GM12892 (cell line): ENCODE data around the gene SDK1.

ENCODE experiments used
- DNase-seq: peaks from one replicate; pipeline ENCODE4 v3.0.0; 2011; ENCODE audit not compliant: insufficient read length
- FAIRE-seq: peaks from 2 replicates; lab custom pipeline; 2011; peaks lifted over from hg19 to GRCh38; lab: Jason Lieb, UNC
- POLR2A ChIP-seq: IDR thresholded peaks from 2 replicates; pipeline ENCODE4 v1.6.1; 2011; ENCODE audit warnings: low read depth, low read length, control low read depth
- POLR2AphosphoS5 ChIP-seq: IDR thresholded peaks from 2 replicates; pipeline ENCODE4 v1.6.1; 2011; ENCODE audit warnings: low read depth, low read length, control low read depth
- TAF1 ChIP-seq: IDR thresholded peaks from 2 replicates; pipeline ENCODE4 v1.6.1; 2011; ENCODE audit warnings: low read depth, mild to moderate bottlenecking, control low read depth, low read length, borderline replicate concordance

The SDK1 gene

DNA sequence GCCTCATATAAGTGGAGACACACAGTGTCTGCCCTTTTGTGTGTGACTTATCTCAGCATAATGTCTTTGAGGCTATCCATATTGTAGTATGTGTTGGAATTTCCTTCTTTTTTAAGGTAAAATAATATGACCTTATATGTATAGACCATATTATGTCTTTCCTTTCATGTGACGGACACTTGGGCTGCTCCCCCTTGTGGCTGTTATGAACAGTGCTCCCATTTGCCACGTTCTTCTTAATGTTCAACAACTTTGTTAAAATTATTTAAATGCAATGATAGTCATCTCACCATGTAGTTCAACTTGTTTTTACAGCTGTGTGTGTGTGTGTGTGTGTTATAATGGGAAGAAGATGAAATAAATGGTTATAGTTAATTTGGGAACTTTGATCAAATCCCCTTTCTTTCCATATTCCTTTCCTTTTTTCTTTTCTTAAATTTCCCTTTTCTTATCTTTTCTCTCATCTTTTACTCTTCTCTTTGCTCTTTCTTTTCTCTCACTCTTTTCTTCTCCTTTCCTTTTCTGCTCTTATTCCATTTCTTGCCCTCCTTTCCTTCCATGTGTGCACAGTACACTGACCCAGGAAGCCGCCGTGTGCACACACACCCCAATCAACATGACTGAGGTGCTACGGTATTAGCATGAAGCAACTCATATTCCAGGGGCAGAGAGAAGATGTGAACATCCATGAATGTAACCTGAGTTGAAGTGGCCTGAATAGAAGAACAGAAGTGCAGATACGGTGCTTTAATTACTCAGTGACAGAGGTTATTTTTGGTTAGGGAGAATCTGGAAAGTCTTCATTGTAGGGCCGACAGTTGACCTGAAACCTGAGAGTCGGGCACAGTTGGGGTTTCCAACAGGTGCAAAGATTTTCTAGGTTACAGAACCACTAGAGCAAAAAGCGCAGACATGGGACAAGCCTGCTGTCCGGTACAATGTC is 596.6 kb downstream of the SDK1 start:
- TF ChIP-seq TAF1 (no peak), POLR2AphosphoS5 (no peak), POLR2A (no peak)
- FAIRE-seq, result no peak

DNA sequence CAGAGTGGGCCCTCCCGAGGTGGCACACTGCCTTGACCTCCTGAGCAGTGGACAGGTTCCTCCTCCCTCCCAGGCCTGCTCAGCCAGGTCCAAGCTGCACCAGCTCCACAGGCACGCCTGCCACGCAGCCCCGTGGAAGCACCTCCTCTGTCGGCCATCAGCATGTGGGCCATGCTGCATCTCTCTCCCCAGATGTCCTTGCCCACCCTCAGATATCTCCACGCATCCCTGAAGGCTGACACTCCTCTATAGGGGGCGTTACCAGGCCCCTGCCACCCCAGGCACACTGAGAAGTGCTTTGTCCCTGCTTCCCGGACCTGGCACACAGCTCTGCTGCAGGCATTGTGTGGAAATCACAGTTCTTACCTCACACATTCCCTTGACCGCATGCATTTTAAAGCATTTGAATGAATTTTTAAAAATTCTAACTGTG is 598.5 kb downstream of the SDK1 start:
- DNase-seq, result no peak
- TF ChIP-seq POLR2AphosphoS5, result no peak
- TF ChIP-seq TAF1, result no peak
- TF ChIP-seq POLR2A, result no peak
- FAIRE-seq, result no peak

More for the DNA sequence above, 596.6 kb downstream of the SDK1 start:
- DNase-seq, result no peak

DNA sequence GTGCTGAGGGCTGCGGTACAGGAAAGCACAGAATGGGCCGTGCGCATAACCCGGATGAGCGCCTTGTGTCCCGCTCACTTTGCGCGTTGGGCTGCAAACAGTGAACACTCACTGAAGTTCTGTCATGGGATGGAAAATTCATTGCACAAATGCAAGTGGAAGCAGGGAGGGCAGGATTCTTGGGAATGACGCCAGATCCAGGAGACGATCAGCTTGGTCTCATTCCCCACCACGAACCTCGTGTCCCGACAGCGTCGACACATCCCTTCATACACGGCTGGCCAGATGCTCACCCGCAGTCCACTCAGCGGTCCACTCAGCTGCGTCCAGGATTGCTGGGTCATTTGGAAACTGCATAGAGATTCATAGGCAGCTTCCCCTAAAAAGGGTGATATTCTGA is 607.1 kb downstream of the SDK1 start:
- DNase-seq, result no peak
- TF ChIP-seq TAF1 (no peak), POLR2A (no peak), POLR2AphosphoS5 (no peak)
- FAIRE-seq, result no peak

DNA sequence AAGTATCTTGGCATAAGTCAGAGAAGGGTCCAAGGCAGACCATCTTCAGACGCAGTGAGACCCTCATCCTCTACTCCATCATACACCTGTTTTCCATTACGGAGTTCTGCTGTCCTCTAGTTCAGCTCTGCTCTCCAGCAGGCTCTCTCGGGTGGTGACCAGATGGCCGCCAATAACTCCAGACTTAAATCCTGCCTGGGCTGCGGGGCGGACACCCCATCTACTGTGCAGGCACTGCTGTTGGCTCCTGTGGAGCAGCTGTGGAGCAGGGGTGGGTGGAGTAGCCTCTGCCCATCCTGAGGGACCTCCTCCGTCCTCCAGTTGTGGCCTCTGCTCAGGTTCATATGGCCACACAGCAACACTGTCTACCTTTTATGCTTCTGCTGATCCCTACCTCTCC is 608.1 kb downstream of the SDK1 start:
- FAIRE-seq (no peak), DNase-seq (no peak)
- TF ChIP-seq POLR2A (no peak), POLR2AphosphoS5 (no peak), TAF1 (no peak)

DNA sequence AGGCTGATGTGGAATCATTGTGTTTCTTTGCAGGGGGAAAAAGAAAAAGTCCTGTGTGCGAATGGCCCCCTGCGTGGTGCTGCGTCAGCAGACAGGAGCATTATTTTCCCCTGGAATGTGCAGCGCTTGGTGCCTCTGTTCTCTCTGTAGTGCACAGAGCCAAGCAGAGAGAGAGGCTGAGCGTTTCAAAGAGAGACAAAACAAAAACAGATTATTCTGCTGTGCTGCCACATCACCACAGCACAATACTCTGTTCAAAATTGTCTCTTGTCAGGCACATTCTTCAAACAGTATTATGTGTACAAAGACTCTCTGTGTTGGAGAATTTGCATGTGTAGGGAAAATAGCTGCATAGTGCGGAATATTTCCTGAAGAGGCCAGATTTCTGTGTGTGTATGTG is 609.0 kb downstream of the SDK1 start:
- DNase-seq (no peak), FAIRE-seq (no peak)
- TF ChIP-seq TAF1, result no peak
- no peak for TF ChIP-seq POLR2AphosphoS5
- TF ChIP-seq POLR2A, result no peak

DNA sequence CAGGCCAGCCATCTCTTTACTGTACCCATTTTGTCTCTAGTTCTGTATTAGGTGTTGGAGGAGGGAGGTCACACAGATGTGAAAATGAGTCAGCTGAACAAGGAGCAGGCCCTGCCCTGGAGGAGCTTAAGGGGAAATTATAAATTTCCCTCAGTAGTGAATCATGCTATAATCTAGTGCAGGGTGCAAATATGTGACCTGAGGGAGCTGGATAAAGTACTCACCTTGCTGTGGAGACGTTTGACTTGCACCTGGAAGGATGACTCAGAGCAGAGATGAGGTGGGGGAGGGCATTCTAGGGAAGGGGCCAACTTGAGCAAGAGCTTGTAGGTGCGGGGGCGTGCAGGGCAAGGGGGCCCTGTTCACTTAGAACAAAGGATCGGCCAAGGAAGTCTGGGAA is 610.6 kb downstream of the SDK1 start:
- no peak for FAIRE-seq
- no peak for DNase-seq

DNA sequence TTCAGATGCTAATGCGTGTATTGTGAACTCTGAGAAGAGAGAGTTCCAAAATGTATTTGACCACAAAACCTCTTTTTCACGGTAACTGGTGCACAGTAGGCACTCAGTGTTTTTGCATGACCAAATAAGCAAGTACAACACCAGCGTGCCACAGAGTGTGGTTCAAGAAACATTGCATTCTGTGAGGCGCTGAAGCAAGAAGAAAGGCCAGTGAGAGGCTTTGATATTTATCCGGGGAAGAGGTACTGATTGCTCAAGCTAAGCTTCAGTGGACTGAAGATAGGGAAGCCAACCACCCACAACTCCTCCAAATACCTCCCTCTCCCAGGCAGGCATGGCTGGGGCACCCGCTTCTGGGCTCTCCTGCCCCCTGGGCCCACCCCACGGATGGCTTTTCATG is 611.2 kb downstream of the SDK1 start:
- no peak for FAIRE-seq
- DNase-seq, result no peak
- no peak for TF ChIP-seq POLR2AphosphoS5
- no peak for TF ChIP-seq TAF1
- TF ChIP-seq POLR2A, result no peak

More for the DNA sequence above, 610.6 kb downstream of the SDK1 start:
- TF ChIP-seq POLR2AphosphoS5 (no peak), POLR2A (no peak), TAF1 (no peak)

DNA sequence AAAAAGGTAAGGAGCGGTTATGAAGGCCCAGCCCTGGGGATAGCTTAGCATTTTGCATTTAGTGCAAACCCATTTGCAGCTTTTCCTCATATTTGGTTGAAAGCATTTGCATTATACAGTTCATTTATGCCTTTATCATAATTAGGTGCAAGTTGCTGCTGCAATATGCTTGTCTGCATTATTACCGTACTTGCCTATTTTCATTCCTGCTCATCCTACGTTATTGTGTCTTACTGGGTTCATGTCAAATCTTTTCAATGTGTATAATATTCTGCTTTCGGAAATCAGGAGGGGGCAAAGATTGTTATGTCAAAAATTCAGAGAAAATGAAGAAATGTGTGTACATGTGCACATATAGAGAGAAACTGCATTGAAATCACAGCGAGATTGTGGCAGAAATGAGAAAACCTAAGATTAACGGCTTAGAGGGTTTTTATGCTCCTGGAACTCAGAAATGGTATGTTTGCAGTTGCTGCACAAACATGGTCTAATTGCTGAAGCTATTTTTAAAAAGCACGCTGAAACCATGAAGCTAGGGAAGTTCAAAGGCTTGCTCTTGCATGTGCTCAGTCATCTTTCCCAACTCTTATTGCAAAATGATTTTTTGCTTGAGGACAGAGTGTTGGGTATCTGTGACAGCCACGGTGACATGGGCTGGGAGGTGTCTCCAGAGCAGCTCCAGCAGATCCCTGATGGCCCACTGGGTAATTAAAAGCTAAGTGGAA is 613.2 kb downstream of the SDK1 start:
- TF ChIP-seq POLR2A, result no peak
- TF ChIP-seq POLR2AphosphoS5, result no peak
- no peak for TF ChIP-seq TAF1
- DNase-seq (no peak), FAIRE-seq (no peak)

DNA sequence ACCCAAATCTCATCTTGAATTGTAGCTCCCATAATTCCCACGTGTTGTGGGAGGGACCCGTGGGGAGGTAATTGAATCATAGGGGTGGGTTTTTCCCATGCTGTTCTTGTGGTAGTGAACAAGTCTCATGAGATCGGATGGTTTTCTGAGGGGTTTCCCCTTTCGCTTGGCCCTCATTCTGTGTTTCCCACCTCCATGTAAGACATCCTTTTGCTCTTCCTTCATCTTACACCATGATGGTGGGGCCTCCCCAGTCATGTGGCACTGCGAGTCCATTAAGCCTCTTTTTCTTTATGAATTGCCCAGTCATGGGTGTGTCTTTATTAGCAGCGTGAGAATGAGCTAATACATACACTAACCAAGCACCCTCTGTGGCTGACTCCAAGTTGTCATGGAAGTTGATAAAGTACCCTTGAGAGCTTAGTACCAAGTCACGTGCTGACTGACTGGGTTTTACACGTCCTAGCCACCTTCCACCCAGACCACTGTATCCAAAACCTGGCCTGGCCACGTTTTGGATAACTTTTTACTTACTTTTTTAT is 614.4 kb downstream of the SDK1 start:
- DNase-seq (no peak), FAIRE-seq (no peak)
- no peak for TF ChIP-seq POLR2A
- no peak for TF ChIP-seq POLR2AphosphoS5
- TF ChIP-seq TAF1, result no peak

DNA sequence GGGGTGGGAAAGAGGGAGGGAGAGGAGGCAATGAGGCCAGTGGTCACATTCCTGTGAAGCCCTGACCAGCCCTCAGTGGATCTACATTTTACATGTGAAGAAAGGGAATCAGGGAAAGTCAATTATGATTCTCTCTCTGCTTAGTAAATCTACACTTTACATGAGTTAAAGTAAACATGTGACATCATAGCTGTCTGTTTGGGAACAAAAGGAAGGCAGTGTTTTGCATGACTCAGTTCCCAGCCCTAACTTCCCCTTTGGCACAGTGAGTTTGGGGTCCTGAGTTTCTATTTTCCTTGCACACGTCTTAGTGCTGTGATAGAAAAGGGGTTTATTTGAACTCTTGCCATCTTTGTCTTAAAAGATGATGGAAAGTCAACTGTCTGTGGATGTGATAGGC is 615.1 kb downstream of the SDK1 start:
- DNase-seq, result no peak
- no peak for FAIRE-seq
- TF ChIP-seq TAF1 (no peak), POLR2AphosphoS5 (no peak), POLR2A (no peak)

DNA sequence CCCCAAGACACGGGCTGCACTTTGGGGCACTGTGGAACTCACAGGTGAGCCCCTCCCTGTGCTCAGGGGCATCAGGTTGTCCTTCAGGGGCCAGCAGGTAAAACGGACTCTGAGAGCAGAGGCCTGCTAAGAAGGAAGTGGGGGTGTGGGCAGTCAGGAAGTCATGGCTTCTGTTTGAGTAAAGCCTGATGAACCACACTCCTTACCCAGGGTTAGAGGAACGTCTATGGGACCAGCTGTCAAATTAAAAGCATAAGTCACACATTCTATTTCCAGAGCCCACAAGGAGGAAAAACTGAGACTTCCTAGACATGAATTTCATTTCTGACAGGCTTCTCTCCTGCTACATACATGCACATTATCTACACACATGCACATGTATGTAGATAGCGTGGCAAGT is 616.4 kb downstream of the SDK1 start:
- no peak for DNase-seq
- TF ChIP-seq TAF1, result no peak

DNA sequence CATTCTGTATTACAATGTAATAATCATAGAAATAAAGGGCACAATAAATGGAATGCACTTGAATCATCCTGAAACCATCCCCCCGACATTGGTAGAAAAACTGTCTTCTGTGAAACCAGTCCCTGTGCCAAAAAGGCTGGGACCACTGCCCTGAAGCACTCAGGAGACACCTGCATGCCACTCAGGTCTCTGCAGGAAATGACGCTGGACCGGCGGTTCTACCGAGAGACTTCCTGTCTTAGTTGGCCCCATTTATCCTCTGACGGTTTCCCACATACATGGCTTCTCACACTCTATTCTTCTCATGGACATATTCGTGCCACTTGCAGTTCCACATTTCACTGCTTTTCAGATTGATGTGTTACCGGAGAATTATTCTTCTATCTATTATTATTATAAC is 617.5 kb downstream of the SDK1 start:
- no peak for FAIRE-seq
- no peak for DNase-seq
- TF ChIP-seq POLR2A (no peak), TAF1 (no peak), POLR2AphosphoS5 (no peak)

More for the DNA sequence above, 616.4 kb downstream of the SDK1 start:
- no peak for FAIRE-seq
